Activated T-cell treated with anti-CD3 and anti-CD28 coated beads, Interleukin-2, amount 50 U/mL, for 48 hours (primary cell): ENCODE data around the gene MYO9A.
"Not testable (repeated sequence)": the region's sequence is repeated elsewhere in the genome, so short reads cannot be mapped to it uniquely, and the experiment has no call there.

Experiments used
- DNase-seq, 2 experiments: peaks; one replicate each; pipeline ENCODE4 v3.0.0-alpha.2; 2020

Gene MYO9A

GRCh38 chr15:71939981-71940588, 177.9 kb downstream of the MYO9A start:
- DNase-seq = no peak

GRCh38 chr15:71937650-71938311, 180.2 kb downstream of the MYO9A start:
- DNase-seq = no peak

- no peak for DNase-seq
Measured at GRCh38 chr15:71934446-71934845, 183.5 kb downstream of the MYO9A start.

- DNase-seq = no peak
Measured at GRCh38 chr15:71932689-71933088, 185.3 kb downstream of the MYO9A start.

- no peak for DNase-seq
Measured at GRCh38 chr15:71931261-71931660, 186.7 kb downstream of the MYO9A start.

GRCh38 chr15:71925145-71925544, 192.8 kb downstream of the MYO9A start:
- DNase-seq = no peak

GRCh38 chr15:71921191-71921590, 196.8 kb downstream of the MYO9A start:
- DNase-seq = no peak

- no peak for DNase-seq
Measured at GRCh38 chr15:71920573-71920972, 197.4 kb downstream of the MYO9A start.

- DNase-seq = no peak
Measured at GRCh38 chr15:71916834-71917233, 201.1 kb downstream of the MYO9A start.

- no peak for DNase-seq
Measured at GRCh38 chr15:71914092-71914491, 203.9 kb downstream of the MYO9A start.

- DNase-seq = no peak
Measured at GRCh38 chr15:71899674-71900073, 218.3 kb downstream of the MYO9A start.

- DNase-seq = no peak
Measured at GRCh38 chr15:71893691-71894090, 224.3 kb downstream of the MYO9A start.

- no peak for DNase-seq
Measured at GRCh38 chr15:71892335-71892734, 225.6 kb downstream of the MYO9A start.

GRCh38 chr15:71891026-71891425, 226.9 kb downstream of the MYO9A start:
- DNase-seq = no peak

GRCh38 chr15:71889947-71890346, 228.0 kb downstream of the MYO9A start:
- no peak for DNase-seq

GRCh38 chr15:71889385-71889784, 228.6 kb downstream of the MYO9A start:
- DNase-seq = no peak

- DNase-seq = no peak
Measured at GRCh38 chr15:71888797-71889196, 229.2 kb downstream of the MYO9A start.

GRCh38 chr15:71885390-71885789, 232.6 kb downstream of the MYO9A start:
- no peak for DNase-seq

- DNase-seq = no peak
Measured at GRCh38 chr15:71883447-71883846, 234.5 kb downstream of the MYO9A start.

- DNase-seq = no peak
Measured at GRCh38 chr15:71880276-71880675, 237.7 kb downstream of the MYO9A start.

GRCh38 chr15:71874245-71874644, 243.7 kb downstream of the MYO9A start:
- DNase-seq = no peak

- not testable (repeated sequence) for DNase-seq
Measured at GRCh38 chr15:71858232-71858631, 259.7 kb downstream of the MYO9A start.

GRCh38 chr15:71853543-71853942, 264.4 kb downstream of the MYO9A start:
- DNase-seq = no peak

GRCh38 chr15:71844916-71845315, 273.0 kb downstream of the MYO9A start:
- no peak for DNase-seq

GRCh38 chr15:71841563-71841962, 276.4 kb downstream of the MYO9A start:
- DNase-seq = no peak
